GM11168 (cell line): Measurements from ENCODE around the gene RSF1.
"Not testable (repeated sequence)": the region's sequence is repeated elsewhere in the genome, so short reads cannot be mapped to it uniquely, and the experiment has no call there.

Source experiments
- in situ Hi-C: fragments of 300-500 bp; cut with MboI; formaldehyde crosslinking; loops from one replicate; pipeline ENCODE4 v1.12.0; 2022; ENCODE audit warnings: low sequenced_read_pairs; ENCODE audit not compliant: unreplicated experiment

The RSF1 gene

DNA sequence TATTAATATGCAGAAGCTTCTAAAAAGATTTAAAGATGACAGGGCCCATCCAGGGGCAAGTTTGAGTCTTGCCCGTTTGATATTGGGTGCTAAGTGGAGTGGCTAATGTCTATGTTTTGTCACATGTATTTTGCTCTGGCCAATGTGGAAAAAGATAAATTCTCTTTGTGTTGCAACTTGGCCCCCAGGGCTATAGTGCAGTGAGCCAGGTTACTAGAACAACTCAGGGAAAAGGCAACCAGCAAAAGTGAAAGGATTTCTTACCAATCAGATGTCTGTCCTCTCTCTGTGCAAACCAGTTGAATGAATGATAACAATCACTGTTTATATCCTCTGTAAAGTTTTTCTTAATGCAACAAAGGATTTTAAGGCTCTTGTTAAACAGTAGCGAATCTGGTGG lies 178.3 kb downstream of the RSF1 start:
- in situ Hi-C loops: no loop called here

DNA sequence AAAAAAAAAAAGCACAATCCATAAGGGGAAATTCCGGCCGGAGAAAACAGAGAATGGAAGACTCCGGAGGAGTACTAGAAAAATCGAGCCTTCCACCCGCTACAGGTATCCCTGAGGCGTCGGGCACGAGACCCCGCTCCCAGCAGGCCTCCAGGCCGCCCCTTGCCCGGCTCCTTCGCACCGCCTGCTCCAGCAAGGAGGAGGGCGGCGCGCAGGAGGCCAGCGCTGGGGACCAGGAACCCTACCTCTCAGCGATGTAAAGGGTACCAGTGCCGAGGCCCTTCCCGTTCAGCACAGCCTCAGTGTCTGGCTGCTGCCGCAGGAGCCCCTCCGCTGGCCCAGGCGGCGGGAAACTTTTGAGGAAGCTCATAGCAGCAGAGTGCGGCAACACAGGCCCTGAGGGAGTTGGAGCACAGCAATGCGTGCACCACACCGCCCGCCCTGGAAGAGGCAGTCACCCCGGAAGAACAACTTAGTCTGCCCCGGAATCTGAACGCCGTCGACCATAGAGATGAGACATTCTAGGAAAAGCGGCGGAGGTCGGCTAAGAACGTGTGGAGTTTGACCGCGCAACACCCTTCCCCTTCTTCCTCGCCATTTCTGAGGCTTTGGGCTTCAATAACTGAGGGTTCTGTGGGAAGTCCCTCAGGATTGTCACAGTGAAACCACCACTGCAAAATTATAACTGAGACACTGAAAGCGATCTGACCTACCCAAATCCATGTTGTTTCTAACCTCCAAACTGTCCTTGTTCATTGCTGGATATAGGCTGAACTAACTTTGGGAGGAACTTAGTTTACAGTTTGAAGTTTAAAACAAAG lies 183.0 kb downstream of the RSF1 start, which contains the start of gene CLNS1A:
CLNS1A (minus strand) TSS at position 450 of the 821 bp plus-strand sequence; CDS start at position 370, 80 bp downstream.
- in situ Hi-C loops: no loop called here

DNA sequence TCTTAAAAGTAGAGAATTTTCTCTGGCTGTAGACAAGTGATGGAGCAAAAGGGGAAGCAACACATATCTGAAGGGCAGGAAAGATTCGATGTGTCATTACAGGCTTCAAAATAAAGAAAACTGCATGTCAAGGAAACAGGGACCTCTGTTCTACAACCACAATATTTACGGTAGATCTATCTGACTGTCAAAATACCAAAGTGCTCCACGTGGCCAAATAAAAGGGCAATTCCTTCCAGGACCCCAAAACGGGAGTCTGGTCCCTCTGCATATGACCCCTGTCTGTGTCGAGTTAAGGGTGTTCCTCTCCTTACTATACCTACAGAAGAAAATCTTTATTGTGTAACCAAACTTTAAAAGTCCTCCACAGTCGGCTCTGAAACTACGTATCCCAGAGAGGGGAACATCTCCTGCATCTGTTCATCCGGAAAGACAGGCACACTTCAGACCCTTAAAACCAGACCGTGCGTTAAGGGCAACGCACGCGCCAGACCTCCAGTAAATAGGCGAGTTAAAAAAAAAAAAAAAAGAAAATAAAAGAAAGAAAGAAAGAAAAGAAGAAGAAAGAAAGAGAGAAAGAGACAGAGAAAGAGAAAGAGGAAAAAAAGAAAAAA lies 183.7 kb downstream of the RSF1 start:
- in situ Hi-C loops: no loop called here

DNA sequence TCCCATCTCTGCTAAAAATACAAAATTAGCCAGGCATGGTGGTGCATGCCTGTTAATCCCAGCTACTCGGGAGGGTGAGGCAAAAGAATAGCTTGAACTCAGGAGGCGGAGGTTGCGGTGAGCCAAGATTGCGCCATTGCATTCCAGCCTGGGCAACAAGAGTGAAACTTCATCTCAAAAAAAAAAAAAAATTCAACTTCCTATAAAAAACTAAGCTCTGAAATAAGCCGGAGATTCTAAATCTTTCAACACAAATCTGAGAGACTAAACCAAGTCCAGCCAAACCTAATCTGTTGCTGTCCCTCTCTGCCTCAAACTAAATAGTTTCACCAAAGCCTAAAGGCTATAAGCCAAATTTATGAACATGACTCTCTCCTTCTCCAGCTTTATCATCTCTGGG lies 186.6 kb downstream of the RSF1 start:
- in situ Hi-C loops: not testable (repeated sequence)

DNA sequence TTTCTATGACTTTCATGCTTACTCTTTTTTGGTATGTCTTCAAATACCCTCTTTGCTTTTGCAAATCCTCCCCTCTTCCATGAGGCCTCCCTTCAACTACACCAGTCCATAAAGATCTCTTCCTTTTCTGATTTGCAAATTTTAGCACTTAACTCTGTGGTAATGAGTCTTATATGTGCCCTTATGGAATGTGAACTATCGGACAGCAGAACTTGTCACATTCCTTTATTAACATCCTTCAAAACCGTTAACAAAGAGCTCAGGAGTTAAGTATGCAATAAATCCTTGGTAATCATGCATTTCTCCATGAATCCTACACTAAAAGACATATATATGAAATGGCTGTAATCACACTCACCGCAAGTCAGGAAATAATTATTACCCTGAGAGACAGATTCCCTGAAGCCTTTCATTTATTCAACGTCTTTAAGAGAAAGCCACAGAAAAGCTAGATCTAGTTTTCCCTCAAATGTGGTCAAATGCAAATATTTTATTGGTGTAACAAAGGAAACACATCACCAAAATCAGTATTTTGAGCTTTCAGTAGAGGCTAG lies 190.3 kb downstream of the RSF1 start:
- in situ Hi-C loops: no loop called here

DNA sequence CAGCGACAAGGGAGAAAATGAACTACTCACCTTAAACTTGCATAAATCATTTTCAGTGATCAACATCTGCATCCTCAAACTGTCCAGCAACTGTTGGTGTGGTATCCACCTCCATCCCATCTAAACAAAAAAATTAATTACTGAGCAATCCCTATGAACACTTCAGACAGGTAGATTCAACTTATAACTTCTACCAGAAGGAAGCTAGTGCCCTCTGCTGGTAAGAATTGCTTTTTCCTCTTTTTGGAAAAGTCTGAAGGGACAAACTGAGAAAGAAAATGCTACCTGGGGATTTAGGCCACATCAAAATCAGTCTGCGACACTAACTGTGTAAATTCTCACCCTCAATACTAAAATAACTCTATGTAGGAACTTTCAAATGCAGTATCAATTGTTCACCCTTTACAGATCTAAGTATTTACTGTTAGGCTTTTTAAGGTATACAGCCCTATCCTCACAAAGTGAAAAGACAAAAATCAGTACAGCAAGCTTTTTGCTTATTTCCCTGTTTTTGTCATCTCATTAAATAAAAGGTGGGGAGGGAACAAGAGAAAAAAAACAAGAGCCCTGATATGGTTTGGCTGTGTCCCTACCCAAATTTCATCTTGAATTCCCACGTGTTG lies 200.8 kb downstream of the RSF1 start:
- in situ Hi-C loops: no loop called here

DNA sequence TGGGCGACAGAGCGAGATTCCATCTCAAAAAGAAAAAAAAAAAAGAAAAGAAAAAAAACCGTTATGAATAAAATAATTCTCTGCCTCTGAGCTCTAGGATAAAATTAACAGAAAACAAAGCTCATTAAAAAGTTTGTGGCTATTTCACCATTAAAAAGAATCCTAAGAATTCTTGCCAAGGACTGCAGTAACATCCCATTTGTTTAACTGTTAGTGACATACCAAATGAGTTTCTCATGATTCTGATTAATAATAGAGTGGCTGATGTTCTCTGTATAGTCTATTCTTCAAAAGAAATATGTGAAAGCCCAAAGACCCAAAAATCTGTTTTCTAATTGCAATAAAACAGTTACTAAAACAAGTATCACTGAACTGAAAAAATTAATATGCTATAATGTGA lies 202.6 kb downstream of the RSF1 start:
- in situ Hi-C loops: no loop called here

DNA sequence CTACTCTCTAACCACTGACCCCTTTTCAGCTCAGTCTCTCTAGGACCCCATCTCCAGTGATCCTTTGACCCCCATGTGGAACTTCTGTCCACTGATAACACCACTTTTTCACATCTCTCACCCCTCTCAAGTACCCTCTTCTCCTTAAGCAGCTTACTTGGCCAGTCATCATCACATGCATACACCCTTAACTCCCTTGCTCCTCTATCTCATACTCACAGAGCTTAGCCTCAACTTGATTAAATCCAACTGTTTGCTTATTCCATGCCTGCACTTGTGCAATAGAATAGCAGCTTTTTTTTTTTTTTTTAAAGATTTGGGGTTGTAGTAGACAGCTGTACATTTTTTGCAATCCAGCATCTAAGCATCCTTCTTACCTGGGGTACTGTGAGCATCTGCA lies 208.6 kb downstream of the RSF1 start:
- in situ Hi-C loops: no loop called here
